Measurements from ENCODE around the gene GRID2.
"Not testable (repeated sequence)": the region's sequence is repeated elsewhere in the genome, so short reads cannot be mapped to it uniquely, and the experiment has no call there.

GRCh38 chr4:92448176-92448575, 144.4 kb downstream of the GRID2 start:
- not testable (repeated sequence) for TF ChIP-seq CTCF, POLR2AphosphoS5, EP300 (IDR thresholded peaks at IDR 0.05)

Measured in stomach (tissue), 4 donors.